ENCODE measurements around the gene LIAS. TPM values are rescaled to one million over a fixed set of nuclear protein-coding genes. Genes with fewer than 3 reads are reported as not detected.

Gene LIAS
- total RNA-seq, 1 donor from 2014 or later = 17.0 TPM

GRCh38 chr4:39426728-39427127 lies 32.1 kb upstream of the LIAS start:
- Mint-ChIP-seq H3K36me3 (ENCODE audit: insufficient read depth) (no peaks in the 10 kb centered on the region), H3K4me1 (ENCODE audit: low read depth) (peaks cover 13% of the 10 kb centered on the region), H3K27me3 (no peaks in the 10 kb centered on the region), H3K4me3 (ENCODE audit: low read depth) (no peak overlapping the region), H3K9me3 (ENCODE audit: low read depth) (no peaks in the 10 kb centered on the region), H3K27ac (no peak overlapping the region)
- TF ChIP-seq CTCF (IDR thresholded peaks at IDR 0.05; ENCODE audit: unreplicated experiment) = no peak
- no peak for DNase-seq (ENCODE audit: low spot score, unreplicated experiment)

- DNase-seq (ENCODE audit: low spot score, unreplicated experiment) = no peak
- Mint-ChIP-seq H3K27me3 (no peaks in the 10 kb centered on the region), H3K4me3 (ENCODE audit: low read depth) (no peak overlapping the region), H3K9me3 (ENCODE audit: low read depth) (no peaks in the 10 kb centered on the region), H3K36me3 (ENCODE audit: insufficient read depth) (no peaks in the 10 kb centered on the region), H3K4me1 (ENCODE audit: low read depth) (peaks cover 13% of the 10 kb centered on the region), H3K27ac (no peak overlapping the region)
- TF ChIP-seq CTCF (IDR thresholded peaks at IDR 0.05; ENCODE audit: unreplicated experiment) = no peak
Measured at GRCh38 chr4:39427520-39428114, 31.2 kb upstream of the LIAS start.

- H3K9me3 Mint-ChIP-seq (ENCODE audit: low read depth) = no peaks in the 10 kb centered on the region
- H3K36me3 Mint-ChIP-seq (ENCODE audit: insufficient read depth) = no peaks in the 10 kb centered on the region
- DNase-seq (ENCODE audit: low spot score, unreplicated experiment) = no peak
- peaks cover 13% of the 10 kb centered on the region for H3K4me1 Mint-ChIP-seq (ENCODE audit: low read depth)
- H3K27me3 Mint-ChIP-seq = no peaks in the 10 kb centered on the region
- H3K27ac Mint-ChIP-seq = no peak overlapping the region
- no peak overlapping the region for H3K4me3 Mint-ChIP-seq (ENCODE audit: low read depth)
- no peak for TF ChIP-seq CTCF (IDR thresholded peaks at IDR 0.05; ENCODE audit: unreplicated experiment)
Measured at GRCh38 chr4:39429476-39430334, 29.2 kb upstream of the LIAS start.

- DNase-seq (ENCODE audit: low spot score, unreplicated experiment) = no peak
- H3K27me3 Mint-ChIP-seq = peaks cover 3% of the 10 kb centered on the region
Measured at GRCh38 chr4:39433878-39434492, 24.9 kb upstream of the LIAS start.

More at GRCh38 chr4:39433878-39434492, 24.9 kb upstream of the LIAS start:
- no peaks in the 10 kb centered on the region for H3K9me3 Mint-ChIP-seq (ENCODE audit: low read depth)
- no peak overlapping the region for H3K4me3 Mint-ChIP-seq (ENCODE audit: low read depth)
- H3K36me3 Mint-ChIP-seq (ENCODE audit: insufficient read depth) = no peaks in the 10 kb centered on the region
- no peak for TF ChIP-seq CTCF (IDR thresholded peaks at IDR 0.05; ENCODE audit: unreplicated experiment)
- peaks cover 10% of the 10 kb centered on the region for H3K4me1 Mint-ChIP-seq (ENCODE audit: low read depth)
- H3K27ac Mint-ChIP-seq = no peak overlapping the region
